Measurements from ENCODE around the gene PEX14.

DNA sequence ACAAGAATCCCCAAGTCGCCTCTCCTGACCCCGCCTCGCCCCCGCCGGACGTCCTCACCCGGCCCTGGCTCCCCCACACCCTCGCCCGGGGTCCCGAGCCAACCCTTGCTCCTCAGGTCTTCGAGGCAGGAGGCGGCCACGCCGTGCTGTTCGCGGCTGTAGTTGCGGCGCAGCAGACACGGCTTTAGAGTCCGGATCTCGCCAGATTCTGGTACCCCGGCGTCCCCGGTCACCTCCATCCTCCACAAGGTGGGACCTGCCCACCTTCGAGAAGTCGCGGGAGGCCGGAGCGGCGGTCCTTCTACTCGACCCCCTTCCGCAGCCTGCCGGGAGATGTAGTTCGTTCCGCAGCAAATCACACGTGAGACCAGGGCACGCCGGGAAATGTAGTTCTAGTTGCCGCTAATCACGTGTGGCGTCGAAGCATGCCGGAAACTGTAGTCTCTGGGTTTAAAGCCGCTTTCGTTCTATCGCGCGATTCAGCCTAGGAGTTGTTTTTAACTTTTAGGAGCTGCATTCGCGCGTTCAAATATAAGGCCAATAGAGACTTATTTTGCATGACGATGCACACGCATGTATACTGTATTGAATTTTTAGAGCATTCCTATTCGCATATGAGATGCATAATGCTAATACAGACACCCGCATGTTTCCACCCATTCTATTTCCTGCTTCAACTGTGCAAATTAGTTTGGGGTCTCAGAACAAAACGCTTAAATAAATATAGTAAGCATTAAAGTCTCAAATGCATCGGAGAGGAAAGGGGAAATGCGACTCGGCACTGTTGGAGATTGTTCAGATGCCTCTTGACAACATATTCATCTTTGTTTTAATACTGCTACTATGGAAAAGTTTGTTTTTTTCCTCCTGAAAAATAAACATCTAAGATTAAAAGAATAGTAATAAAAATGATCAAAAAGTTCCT is 2.3 kb upstream of the PEX14 start, which contains the start of gene DFFA:
- no peak for TF ChIP-seq BDP1 (IDR thresholded peaks at IDR 0.05; ENCODE audit: insufficient read depth, insufficient read length)
- TF ChIP-seq, protein P1, sequence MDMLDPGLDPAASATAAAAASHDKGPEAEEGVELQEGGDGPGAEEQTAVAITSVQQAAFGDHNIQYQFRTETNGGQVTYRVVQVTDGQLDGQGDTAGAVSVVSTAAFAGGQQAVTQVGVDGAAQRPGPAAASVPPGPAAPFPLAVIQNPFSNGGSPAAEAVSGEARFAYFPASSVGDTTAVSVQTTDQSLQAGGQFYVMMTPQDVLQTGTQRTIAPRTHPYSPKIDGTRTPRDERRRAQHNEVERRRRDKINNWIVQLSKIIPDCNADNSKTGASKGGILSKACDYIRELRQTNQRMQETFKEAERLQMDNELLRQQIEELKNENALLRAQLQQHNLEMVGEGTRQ (CRISPR knock-in tag; IDR thresholded peaks at IDR 0.05), result peak; percentile 99
- peak; percentile 87; the same call in 1 of the 2 replicates for TF ChIP-seq ZC3H11A (IDR thresholded peaks at IDR 0.05; ENCODE audit: low read depth, low read length)
- TF ChIP-seq, protein P2, sequence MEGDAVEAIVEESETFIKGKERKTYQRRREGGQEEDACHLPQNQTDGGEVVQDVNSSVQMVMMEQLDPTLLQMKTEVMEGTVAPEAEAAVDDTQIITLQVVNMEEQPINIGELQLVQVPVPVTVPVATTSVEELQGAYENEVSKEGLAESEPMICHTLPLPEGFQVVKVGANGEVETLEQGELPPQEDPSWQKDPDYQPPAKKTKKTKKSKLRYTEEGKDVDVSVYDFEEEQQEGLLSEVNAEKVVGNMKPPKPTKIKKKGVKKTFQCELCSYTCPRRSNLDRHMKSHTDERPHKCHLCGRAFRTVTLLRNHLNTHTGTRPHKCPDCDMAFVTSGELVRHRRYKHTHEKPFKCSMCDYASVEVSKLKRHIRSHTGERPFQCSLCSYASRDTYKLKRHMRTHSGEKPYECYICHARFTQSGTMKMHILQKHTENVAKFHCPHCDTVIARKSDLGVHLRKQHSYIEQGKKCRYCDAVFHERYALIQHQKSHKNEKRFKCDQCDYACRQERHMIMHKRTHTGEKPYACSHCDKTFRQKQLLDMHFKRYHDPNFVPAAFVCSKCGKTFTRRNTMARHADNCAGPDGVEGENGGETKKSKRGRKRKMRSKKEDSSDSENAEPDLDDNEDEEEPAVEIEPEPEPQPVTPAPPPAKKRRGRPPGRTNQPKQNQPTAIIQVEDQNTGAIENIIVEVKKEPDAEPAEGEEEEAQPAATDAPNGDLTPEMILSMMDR (IDR thresholded peaks at IDR 0.05 in 2 of 3, conservative IDR thresholded peaks at IDR 0.05 in 1 of 3; ENCODE audit: insufficient read depth in 2 of 3, low read depth in 1 of 3, low read length in 3 of 3), result peak in 1 of 3 experiments; percentile 26; a peak in 2 of 6 replicates
- TF ChIP-seq ZNF282 (CRISPR knock-in tag; IDR thresholded peaks at IDR 0.05), result no peak
- TF ChIP-seq, protein P3, sequence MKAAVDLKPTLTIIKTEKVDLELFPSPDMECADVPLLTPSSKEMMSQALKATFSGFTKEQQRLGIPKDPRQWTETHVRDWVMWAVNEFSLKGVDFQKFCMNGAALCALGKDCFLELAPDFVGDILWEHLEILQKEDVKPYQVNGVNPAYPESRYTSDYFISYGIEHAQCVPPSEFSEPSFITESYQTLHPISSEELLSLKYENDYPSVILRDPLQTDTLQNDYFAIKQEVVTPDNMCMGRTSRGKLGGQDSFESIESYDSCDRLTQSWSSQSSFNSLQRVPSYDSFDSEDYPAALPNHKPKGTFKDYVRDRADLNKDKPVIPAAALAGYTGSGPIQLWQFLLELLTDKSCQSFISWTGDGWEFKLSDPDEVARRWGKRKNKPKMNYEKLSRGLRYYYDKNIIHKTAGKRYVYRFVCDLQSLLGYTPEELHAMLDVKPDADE (conservative IDR thresholded peaks at IDR 0.05; ENCODE audit: control insufficient read depth, low read depth, low read length), result peak; percentile 100
- TF ChIP-seq, protein P4, sequence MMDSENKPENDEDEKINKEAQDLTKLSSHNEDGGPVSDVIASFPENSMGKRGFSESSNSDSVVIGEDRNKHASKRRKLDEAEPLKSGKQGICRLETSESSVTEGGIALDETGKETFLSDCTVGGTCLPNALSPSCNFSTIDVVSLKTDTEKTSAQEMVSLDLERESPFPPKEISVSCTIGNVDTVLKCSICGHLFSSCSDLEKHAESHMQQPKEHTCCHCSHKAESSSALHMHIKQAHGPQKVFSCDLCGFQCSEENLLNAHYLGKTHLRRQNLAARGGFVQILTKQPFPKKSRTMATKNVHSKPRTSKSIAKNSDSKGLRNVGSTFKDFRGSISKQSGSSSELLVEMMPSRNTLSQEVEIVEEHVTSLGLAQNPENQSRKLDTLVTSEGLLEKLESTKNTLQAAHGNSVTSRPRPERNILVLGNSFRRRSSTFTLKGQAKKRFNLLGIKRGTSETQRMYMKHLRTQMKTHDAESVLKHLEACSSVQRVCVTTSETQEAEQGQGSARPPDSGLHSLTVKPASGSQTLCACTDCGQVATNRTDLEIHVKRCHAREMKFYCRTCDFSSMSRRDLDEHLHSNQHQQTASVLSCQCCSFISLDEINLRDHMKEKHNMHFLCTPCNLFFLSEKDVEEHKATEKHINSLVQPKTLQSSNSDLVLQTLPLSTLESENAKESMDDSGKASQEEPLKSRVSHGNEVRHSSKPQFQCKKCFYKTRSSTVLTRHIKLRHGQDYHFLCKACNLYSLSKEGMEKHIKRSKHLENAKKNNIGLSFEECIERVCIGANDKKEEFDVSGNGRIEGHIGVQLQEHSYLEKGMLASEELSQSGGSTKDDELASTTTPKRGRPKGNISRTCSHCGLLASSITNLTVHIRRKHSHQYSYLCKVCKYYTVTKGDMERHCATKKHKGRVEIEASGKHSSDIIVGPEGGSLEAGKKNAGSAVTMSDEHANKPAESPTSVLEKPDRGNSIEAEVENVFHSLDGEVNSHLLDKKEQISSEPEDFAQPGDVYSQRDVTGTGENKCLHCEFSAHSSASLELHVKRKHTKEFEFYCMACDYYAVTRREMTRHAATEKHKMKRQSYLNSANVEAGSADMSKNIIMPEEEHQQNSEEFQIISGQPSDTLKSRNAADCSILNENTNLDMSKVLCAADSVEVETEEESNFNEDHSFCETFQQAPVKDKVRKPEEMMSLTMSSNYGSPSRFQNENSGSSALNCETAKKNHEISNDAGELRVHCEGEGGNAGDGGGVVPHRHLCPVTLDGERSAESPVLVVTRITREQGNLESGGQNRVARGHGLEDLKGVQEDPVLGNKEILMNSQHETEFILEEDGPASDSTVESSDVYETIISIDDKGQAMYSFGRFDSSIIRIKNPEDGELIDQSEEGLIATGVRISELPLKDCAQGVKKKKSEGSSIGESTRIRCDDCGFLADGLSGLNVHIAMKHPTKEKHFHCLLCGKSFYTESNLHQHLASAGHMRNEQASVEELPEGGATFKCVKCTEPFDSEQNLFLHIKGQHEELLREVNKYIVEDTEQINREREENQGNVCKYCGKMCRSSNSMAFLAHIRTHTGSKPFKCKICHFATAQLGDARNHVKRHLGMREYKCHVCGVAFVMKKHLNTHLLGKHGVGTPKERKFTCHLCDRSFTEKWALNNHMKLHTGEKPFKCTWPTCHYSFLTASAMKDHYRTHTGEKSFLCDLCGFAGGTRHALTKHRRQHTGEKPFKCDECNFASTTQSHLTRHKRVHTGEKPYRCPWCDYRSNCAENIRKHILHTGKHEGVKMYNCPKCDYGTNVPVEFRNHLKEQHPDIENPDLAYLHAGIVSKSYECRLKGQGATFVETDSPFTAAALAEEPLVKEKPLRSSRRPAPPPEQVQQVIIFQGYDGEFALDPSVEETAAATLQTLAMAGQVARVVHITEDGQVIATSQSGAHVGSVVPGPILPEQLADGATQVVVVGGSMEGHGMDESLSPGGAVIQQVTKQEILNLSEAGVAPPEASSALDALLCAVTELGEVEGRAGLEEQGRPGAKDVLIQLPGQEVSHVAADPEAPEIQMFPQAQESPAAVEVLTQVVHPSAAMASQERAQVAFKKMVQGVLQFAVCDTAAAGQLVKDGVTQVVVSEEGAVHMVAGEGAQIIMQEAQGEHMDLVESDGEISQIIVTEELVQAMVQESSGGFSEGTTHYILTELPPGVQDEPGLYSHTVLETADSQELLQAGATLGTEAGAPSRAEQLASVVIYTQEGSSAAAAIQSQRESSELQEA (IDR thresholded peaks at IDR 0.05; ENCODE audit: low read depth), result no peak
- TF ChIP-seq, protein P5, sequence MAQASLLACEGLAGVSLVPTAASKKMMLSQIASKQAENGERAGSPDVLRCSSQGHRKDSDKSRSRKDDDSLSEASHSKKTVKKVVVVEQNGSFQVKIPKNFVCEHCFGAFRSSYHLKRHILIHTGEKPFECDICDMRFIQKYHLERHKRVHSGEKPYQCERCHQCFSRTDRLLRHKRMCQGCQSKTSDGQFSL (CRISPR knock-in tag; IDR thresholded peaks at IDR 0.05), result peak; percentile 87
- TF ChIP-seq, protein P5 (tag; IDR thresholded peaks at IDR 0.05), result peak in 1 of 2 experiments; percentile 32; a peak in 1 of 4 replicates
